HFF-Myc (cell line): ENCODE results near the gene INPP4B.
"Not testable (repeated sequence)": the region's sequence is repeated elsewhere in the genome, so short reads cannot be mapped to it uniquely, and the experiment has no call there.

Experiments
- DNase-seq: peaks from one replicate; pipeline ENCODE4 v3.0.0-alpha.2; 2011; ENCODE audit warnings: low read depth; ENCODE audit errors: extremely low read depth
- H3K4me3 ChIP-seq: replicated peaks from 2 replicates; pipeline ENCODE4 v1.5.1; 2011; ENCODE audit warnings: low read depth, mild to moderate bottlenecking, control low read depth, low read length
- TF ChIP-seq, protein P1 (sequence below): IDR thresholded peaks from 2 replicates; pipeline ENCODE4 v1.5.1; 2012; ENCODE audit warnings: mild to moderate bottlenecking, low read depth, low read length, control low read depth; ENCODE audit errors: missing control alignments

The INPP4B gene

DNA sequence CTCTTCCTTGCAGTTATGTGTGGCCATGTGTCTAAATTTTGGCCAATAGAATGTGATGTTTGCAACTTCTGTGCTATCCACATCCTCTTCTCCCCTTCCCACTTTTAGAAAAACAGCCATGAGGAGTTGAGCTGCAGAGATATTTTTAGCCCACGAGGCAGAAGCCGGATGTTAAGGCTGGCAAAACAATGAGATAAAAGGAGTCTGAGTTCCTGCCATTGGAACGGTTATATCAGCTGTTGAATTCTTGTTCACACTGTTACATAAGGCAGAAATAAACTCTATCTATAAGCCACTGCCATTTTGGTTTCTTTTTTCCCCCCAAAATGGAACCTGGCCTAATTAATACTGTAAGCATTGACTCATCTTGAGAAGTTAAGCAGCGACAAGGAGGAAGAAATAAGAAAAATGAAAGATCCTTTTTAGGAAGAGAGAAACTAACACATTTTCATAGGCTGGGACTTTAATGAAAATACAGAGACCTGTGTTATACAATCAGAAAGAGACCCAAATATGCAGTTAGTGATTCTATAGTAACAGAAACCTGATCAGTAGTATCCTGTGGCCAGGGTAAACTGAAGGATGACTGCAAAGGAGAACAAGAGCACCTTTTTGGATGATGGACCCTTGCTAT is 200.5 kb downstream of the INPP4B start:
- DNase-seq = no peak
- TF ChIP-seq, protein P1, sequence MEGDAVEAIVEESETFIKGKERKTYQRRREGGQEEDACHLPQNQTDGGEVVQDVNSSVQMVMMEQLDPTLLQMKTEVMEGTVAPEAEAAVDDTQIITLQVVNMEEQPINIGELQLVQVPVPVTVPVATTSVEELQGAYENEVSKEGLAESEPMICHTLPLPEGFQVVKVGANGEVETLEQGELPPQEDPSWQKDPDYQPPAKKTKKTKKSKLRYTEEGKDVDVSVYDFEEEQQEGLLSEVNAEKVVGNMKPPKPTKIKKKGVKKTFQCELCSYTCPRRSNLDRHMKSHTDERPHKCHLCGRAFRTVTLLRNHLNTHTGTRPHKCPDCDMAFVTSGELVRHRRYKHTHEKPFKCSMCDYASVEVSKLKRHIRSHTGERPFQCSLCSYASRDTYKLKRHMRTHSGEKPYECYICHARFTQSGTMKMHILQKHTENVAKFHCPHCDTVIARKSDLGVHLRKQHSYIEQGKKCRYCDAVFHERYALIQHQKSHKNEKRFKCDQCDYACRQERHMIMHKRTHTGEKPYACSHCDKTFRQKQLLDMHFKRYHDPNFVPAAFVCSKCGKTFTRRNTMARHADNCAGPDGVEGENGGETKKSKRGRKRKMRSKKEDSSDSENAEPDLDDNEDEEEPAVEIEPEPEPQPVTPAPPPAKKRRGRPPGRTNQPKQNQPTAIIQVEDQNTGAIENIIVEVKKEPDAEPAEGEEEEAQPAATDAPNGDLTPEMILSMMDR = no peak

DNA sequence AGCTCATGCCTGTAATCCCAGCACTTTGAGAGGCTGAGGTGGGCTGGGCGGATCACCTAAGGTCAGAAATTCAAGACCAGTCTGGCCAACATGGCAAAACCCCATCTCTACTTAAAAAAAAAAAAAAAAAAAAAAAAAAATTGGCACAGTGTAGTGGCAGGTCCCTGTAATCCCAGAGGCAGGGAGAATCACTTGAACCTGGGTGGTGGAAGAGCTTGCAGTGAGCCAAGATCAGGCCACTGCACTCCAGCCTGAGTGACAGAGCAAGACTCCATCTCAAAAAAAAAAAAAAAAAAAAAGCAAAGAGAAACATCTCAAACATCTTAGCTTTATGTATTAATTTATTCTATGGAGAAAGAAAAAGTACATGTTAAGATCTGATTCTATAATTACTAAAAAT is 201.5 kb downstream of the INPP4B start:
- not testable (repeated sequence) for H3K4me3 ChIP-seq, DNase-seq

More for the DNA sequence above, 200.5 kb downstream of the INPP4B start:
- H3K4me3 ChIP-seq = no peak overlapping the region

DNA sequence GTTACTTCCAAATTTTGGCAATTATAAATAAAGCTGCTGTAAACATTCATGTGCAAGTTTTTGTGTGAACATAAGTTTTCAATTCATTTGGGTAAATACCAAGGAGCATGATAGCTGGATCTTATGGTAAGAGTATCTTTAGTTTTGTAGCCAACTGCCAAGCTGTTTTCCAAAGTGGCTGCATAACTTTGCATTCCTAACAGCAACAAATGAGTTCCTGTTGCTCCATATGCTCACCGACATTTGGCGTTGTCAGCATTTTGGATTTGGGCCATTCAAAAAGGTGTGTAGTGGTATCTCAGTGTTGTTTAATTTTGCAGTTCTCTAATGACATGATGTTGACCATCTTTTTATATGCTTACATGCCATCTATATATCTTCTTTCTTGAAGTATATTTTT is 208.5 kb downstream of the INPP4B start:
- TF ChIP-seq, protein P1 = no peak
- no peak overlapping the region for H3K4me3 ChIP-seq
- DNase-seq = no peak

DNA sequence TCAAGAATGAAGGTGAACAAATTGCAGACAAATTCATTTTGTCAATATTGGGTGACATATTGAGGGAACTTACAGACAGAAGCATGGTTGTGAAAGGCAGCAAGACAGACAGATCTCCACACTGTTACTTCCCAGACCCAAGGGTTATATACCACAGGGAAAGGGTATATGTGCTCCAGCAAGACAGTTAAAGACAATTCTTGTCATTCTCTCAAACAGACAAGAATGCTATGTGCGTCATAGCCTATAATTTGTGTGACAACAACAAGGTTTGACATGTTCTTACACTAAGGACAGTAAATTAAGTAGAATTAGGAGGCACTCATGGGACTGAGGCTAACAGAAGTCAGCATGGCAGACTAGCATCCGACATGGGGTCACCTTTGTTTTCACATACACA is 214.3 kb downstream of the INPP4B start:
- no peak overlapping the region for H3K4me3 ChIP-seq
- TF ChIP-seq, protein P1 = no peak
- no peak for DNase-seq

DNA sequence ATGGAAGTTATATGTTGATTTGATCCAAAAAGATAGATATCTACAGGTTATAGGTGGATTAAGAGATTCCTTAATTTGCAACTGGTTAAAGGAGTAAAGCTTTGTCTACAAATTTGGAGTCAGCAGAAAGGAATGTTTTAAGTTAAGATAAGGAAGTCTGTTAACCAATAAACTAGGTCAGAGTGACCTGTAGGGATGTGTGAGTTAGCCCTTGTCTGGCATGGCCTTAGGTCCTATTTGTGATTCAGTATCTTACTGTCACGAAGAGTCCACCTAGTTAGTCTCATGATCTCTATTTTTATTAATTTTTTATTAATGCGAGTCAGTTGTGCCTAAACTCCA is 230.8 kb downstream of the INPP4B start:
- peak; percentile 37 for DNase-seq
- no peak overlapping the region for H3K4me3 ChIP-seq
- TF ChIP-seq, protein P1 = no peak

DNA sequence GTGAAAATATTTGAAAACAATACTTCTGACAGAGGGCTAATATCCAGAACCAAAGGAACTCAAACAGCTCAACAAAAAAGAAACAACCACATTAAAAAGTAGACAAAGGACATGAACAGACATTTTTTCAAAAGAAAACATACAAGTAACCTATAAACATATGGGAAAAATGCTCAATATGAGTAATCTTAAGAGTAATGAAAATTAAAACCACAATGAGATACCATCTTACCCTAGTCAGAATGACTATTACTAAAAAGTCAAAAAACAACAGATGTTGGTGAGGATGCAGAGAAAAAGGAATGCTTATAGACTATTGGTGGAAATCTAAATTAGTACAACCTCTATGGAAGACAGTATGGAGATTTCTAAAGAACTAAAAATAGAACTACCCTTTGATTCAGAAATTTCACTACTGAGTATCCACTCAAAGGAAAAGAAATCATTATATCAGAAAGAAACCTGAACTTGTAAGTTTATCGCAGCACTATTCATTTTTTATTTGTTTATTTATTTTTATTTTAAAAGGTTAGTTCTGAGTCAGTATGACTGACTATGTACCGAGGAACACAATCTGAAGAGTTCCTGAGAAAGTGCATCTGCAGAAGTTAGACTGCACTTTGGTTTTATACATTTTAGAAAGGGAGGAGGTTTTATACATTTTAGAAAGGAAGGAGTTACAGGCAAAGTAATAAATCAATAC is 231.3 kb downstream of the INPP4B start:
- TF ChIP-seq, protein P1 = no peak
- peak; percentile 49 for DNase-seq

DNA sequence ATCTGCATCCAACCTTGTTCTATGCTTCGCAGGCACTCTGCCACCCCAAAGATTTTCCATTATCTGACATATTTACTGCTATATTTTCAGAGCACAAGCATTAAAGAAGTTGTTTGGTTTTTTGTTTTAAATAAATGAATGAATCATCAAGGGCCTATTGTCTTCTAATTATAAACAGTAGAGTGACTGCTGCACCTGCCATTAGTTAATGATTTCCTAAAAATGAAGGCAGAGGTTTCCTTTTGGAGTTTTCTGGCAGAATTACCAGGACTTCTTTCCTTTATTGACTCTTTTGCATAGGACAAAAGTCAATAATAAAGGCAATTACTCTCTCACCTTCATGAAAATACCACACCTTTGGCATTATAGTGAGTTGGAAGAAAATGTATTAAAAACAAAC is 238.1 kb downstream of the INPP4B start:
- H3K4me3 ChIP-seq = no peak overlapping the region
- no peak for DNase-seq
- TF ChIP-seq, protein P1 = no peak

More for the DNA sequence above, 231.3 kb downstream of the INPP4B start:
- no peak overlapping the region for H3K4me3 ChIP-seq
